NCI-H1694 (cell line): ENCODE data around the gene C1orf159.

Source experiments
- DNase-seq: peaks from one replicate; lab custom pipeline; 2025; lab: John Stamatoyannopoulos, UW

C1orf159 gene

DNA sequence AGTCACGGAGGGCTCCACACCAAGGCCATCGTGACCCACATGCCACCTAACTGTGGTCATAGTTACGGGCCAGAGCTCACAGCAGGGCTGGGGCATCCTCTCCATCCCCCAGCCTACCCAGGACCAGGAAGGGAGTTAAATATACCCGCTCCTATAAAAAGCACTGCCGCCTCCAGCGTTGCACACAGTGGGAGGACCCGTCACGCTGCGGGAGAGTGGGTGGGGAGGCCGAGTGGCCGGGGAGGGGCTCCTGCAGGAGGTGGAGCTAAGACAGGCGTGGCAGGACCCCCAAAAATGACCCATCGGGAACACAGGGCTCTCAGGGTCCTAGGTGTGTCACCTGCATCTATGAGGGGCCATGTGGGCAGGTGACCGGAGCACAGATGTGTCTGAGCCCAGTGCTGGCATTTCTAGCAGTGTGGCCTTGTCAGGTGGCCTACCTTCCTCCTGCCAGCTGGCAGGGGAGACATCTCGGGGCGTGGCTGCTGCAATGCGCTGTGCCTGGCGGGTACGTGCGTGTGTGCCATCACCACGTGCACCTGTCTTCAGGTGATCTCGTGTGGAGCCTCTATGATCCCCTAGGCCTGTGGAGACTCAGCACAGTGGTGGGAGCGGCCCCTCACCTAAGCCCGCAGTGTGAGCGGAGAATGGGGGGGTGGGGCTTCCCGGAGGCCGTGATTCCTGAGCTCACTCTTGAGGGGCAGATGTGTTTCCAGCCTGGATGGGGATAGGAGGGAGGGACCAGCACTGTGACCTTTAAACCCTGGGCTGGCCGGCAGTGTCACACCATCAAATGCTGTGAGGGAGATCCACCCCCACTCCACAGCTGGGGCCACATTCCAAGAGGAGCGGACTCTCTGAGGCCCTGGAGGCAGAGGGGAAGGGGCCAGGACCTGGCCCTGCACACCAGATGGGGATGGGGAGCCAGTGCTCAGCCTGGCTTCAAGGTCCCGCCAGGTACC, 78.2 kb downstream of the C1orf159 start:
- DNase-seq = no peak

DNA sequence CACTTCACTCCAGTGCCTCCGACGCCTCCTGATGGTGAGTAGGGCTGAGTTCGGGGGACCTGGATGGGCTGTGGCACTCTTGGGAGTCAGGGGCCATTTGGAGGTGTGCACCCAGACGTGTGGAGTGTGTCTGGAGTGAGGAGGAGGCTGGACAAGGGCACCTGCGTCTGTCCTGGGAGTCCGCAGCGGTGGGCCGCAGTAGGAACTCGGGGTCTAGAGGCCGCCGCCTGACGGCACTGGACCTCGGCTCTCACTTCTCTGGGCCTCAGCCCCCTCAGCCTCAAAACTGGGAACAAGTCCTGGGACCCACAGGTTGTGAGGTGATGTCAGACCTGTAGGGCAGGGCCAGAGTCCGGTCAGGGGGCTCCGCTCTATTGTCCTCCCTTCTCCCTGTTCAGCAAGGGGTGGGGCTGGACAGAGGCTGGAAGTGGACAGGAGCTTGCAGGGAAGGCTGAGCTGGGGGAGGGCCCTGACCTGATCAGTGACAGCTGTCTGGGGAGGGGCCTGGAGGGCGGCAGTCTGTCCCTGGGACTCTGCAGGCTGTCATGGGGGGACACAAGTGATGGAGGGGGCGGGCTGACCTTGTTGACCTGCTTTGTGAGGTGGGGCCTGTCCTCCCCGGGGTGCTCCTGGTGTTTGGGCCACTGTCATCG, 80.5 kb downstream of the C1orf159 start:
- no peak for DNase-seq

DNA sequence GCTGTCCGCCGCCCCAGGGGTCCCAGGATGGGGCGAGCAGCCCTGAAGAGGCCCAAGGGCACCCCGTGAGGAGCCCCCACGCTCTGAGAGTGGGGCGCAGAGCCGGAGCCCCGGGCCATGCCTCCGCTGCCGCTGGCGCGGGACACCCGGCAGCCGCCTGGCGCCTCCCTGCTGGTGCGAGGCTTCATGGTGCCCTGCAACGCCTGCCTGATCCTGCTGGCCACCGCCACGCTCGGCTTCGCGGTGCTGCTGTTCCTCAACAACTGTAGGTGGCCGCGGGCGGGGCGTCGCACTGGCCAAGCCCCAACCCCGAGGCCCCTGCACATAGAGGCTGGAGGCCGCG, 81.5 kb downstream of the C1orf159 start:
- DNase-seq = no peak

DNA sequence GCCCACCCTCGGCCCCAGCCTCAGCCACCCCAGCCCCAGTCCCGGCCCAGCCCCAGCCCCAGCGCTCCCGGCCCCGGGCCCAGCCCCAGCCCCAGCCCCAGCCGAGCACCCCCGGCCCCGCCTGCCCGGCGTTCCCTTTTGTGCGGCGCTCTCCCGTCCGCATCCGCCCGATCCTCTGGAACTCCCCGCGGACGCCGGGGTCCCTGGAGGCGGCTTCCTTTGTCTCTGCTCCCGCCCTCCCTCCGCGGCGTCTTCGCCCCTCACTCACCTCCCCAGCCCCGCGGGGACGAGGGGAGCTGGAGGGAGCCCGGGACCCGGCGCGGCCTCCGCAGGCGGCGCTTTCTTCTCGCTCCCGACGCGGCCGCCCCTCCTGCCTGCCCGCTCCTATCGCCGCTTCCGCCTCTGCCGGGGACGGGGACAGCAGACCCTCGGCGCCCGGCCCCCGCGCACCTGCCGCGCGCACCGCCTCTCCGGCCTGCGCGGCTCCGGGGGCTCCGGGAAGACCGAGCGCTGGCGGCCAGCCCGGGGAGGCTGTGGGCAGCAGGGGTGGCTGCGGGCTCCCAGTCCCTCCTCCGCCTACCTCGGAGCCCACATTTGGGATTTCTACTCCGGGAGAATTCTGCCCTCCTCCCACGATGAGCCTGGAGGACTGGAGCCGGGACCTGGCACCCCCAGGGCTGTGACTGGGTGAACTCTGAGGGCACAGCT, 82.0 kb downstream of the C1orf159 start:
- DNase-seq = no peak

DNA sequence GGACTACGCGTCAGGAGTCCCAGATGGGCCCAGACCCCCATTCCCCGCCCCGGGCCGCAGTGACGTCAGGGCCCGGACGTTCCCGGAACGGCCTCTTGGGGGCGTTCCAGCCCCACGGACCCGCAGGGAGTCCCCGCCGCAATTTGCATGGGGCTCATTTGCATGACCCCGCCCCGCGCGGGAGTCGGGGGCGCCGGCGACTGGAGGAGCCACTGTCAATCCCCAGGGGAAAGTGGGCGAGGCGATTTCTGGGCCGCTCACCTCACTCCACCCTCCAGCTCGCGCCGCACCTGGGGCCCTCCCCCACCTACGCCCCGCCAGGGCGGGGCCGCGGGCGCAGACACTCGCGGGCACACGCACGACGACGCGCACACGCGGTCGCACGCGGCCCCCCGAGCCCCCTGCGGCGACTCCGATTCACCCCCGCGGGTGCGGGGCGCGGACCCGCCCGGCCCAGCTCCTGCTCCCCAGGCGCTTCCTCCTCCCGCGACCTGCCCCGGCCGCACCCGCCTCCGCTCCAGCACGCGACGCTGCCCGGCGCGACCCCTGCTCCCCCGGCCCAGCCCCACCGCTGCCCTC, 82.8 kb downstream of the C1orf159 start:
- peak; percentile 89 for DNase-seq

DNA sequence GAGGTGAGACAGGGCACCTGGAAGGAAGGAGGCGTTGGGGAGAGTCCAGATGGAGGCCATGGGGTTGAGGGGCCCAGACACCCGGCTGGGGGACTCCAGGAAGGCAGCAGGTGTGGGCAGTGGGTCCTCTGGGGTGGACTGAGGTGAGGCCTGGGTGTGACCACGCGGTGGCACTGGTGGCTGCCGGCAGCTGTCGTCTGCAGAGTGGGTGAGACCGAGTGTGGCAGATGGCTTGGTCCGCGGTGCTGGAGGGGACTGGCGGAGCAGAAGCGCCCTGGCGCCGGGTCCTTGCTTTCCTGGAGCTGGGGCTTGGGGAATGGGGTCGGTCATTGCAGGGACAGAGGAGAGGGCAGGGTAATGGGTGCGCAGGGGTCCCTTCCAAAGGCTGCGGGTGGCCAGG, 83.5 kb downstream of the C1orf159 start:
- peak; percentile 21 for DNase-seq
